ENCODE results near the gene SMAP1. TPM values are rescaled to one million over a fixed set of nuclear protein-coding genes. Genes with fewer than 3 reads are reported as not detected.

SMAP1 gene
- total and polyA plus RNA-seq, 9 of the 15 experiments (the other 6 are each of a cell fraction or from before 2014, with no cell fraction given), result 11.4 to 26.4 (median 15.5) TPM

- no peak for TF ChIP-seq RBBP5 (IDR thresholded peaks at IDR 0.05; ENCODE audit: borderline replicate concordance, insufficient read depth, low read length, poor library complexity, severe bottlenecking)
Observed at GRCh38 chr6:70667256-70667710, 400 bp upstream of the SMAP1 start (continued).

DNA sequence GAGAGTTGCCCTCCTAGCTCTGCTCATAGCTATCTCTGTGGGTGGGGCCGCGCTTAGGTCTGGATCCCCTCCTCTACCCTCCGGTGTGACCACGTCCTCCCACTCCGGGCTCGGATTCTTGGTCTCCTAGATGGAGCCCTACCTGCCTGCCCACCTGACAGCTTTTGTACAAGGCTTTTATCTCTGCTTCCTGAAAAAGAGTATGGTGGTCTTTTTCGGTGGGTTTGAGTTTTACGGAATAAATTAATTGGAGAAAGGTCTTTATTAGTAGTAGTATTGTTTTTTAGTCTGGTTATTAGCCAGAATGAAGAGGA lies 773 bp downstream of the SMAP1 start:
- H3K9ac ChIP-seq (ENCODE audit: insufficient read depth in 1 of 2, low read depth in 2 of 2, low read length in 2 of 2), result peak overlapping the region; percentile 80 to 96
- peaks cover 12 to 19% of the 10 kb centered on the region in 2 experiments; a peak in 3 of 5 replicates for H3K4me1 ChIP-seq (replicated peaks in 1 of 2; ENCODE audit: control insufficient read depth in 2 of 2, insufficient read depth in 2 of 2, low read length in 2 of 2)
- no peak for FAIRE-seq
- H3K27ac ChIP-seq (ENCODE audit: extremely low read depth, low read depth, low read length), result no peak overlapping the region; the same call in 2 of the 3 replicates
- peaks cover 31% of the 10 kb centered on the region for H3K79me2 ChIP-seq (ENCODE audit: control insufficient read depth, insufficient read depth, low read length)
- WGBS (ENCODE audit: insufficient coverage, low coverage, missing lambda C conversion rate), result 0% methylated on average over 8 of the region's 8 CpGs
- in situ Hi-C loops (cut with MboI), result no loop called here
- no peaks in the 10 kb centered on the region; the same call in 1 of the 2 replicates for H3K9me3 ChIP-seq (replicated peaks; ENCODE audit: control insufficient read depth, insufficient read depth, low read depth, low read length)
- ATAC-seq, result no peak
- H2AFZ ChIP-seq (ENCODE audit: low read depth, low read length), result peak overlapping the region; percentile 96
- H3K9me1 ChIP-seq (ENCODE audit: control insufficient read depth, insufficient read depth, low read length), result no peaks in the 10 kb centered on the region
- 0 out of 2 replicates have a peak, but pooled peaks cover 4% of the 10 kb centered on the region for H4K20me1 ChIP-seq (replicated peaks; ENCODE audit: control insufficient read depth, insufficient read depth, low read length)
- ChIA-PET CTCF (ENCODE audit: low intra/inter-chr PET ratio) (no interaction called here), POLR2A (interaction anchor here (0.6 to 0.9 kb wide), 4 partner anchors 8 to 255 kb away, joined by 3 to 5 read pairs (median 4); partner anchors contain the start of genes FAM135A and SDHAF4)
- no peaks in the 10 kb centered on the region for H3K36me3 ChIP-seq (ENCODE audit: control insufficient read depth, insufficient read depth, low read length)
- H3K27me3 ChIP-seq (ENCODE audit: control insufficient read depth in 2 of 2, insufficient read depth in 2 of 2, low read length in 2 of 2), result 0 out of 5 replicates have a peak, but pooled peaks cover 0 to 7% of the 10 kb centered on the region in 2 experiments
- no TSS peak for BruUV-seq (replicated peaks)
- peak in 2 of 4 experiments; percentile 41 to 54 for DNase-seq (ENCODE audit: extremely low read depth in 1 of 4, low spot score in 3 of 4)
- H3K4me2 ChIP-seq (ENCODE audit: insufficient read depth, low read length), result peak overlapping the region; percentile 97
- peak overlapping the region; percentile 83 for H3K4me3 ChIP-seq
- intact Hi-C loops (cut with micrococcal nuclease), result loop anchor here (10.0 kb wide), 1 partner anchor 274 kb away; no protein-coding TSS in a partner anchor
- no peak for TF ChIP-seq NFXL1 (CRISPR knock-in tag; IDR thresholded peaks at IDR 0.05)
- TF ChIP-seq TEAD1 (CRISPR knock-in tag; IDR thresholded peaks at IDR 0.05), result no peak
- no peak for TF ChIP-seq NFIX (CRISPR knock-in tag; IDR thresholded peaks at IDR 0.05; ENCODE audit: low read depth)
- TF ChIP-seq, protein P1, sequence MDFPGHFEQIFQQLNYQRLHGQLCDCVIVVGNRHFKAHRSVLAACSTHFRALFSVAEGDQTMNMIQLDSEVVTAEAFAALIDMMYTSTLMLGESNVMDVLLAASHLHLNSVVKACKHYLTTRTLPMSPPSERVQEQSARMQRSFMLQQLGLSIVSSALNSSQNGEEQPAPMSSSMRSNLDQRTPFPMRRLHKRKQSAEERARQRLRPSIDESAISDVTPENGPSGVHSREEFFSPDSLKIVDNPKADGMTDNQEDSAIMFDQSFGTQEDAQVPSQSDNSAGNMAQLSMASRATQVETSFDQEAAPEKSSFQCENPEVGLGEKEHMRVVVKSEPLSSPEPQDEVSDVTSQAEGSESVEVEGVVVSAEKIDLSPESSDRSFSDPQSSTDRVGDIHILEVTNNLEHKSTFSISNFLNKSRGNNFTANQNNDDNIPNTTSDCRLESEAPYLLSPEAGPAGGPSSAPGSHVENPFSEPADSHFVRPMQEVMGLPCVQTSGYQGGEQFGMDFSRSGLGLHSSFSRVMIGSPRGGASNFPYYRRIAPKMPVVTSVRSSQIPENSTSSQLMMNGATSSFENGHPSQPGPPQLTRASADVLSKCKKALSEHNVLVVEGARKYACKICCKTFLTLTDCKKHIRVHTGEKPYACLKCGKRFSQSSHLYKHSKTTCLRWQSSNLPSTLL (IDR thresholded peaks at IDR 0.05), result no peak
- TF ChIP-seq, protein P2, sequence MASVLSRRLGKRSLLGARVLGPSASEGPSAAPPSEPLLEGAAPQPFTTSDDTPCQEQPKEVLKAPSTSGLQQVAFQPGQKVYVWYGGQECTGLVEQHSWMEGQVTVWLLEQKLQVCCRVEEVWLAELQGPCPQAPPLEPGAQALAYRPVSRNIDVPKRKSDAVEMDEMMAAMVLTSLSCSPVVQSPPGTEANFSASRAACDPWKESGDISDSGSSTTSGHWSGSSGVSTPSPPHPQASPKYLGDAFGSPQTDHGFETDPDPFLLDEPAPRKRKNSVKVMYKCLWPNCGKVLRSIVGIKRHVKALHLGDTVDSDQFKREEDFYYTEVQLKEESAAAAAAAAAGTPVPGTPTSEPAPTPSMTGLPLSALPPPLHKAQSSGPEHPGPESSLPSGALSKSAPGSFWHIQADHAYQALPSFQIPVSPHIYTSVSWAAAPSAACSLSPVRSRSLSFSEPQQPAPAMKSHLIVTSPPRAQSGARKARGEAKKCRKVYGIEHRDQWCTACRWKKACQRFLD (CRISPR knock-in tag; IDR thresholded peaks at IDR 0.05), result no peak
- no peak for TF ChIP-seq ZNF436 (CRISPR knock-in tag; IDR thresholded peaks at IDR 0.05)
- TF ChIP-seq SIX5 (IDR thresholded peaks at IDR 0.05; ENCODE audit: borderline replicate concordance in 1 of 2, insufficient read depth in 1 of 2, low read depth in 1 of 2, low read length in 2 of 2), result no peak
- TF ChIP-seq GATAD2B (IDR thresholded peaks at IDR 0.05; ENCODE audit: borderline replicate concordance), result no peak
- TF ChIP-seq ZKSCAN1 (IDR thresholded peaks at IDR 0.05; ENCODE audit: low read depth, low read length), result no peak
- TF ChIP-seq ILK (tag; IDR thresholded peaks at IDR 0.05; ENCODE audit: borderline replicate concordance, low read depth), result no peak
- TF ChIP-seq FUS (optimal IDR thresholded peaks at IDR 0.05; ENCODE audit: low read depth, low read length), result no peak
- TF ChIP-seq JUNB (CRISPR knock-in tag; conservative IDR thresholded peaks at IDR 0.05), result no peak
- no peak for TF ChIP-seq ZNF184 (CRISPR knock-in tag; IDR thresholded peaks at IDR 0.05)
- TF ChIP-seq NFYB (IDR thresholded peaks at IDR 0.05; ENCODE audit: extremely low read depth, insufficient read length), result no peak
- TF ChIP-seq ZNF3 (CRISPR knock-in tag; IDR thresholded peaks at IDR 0.05), result no peak
- no peak for TF ChIP-seq JUN (IDR thresholded peaks at IDR 0.05; ENCODE audit: borderline replicate concordance, low read depth, low read length)
- no peak for TF ChIP-seq JUN (CRISPR knock-in tag; IDR thresholded peaks at IDR 0.05; ENCODE audit: borderline replicate concordance)
- TF ChIP-seq ATF1 (CRISPR knock-in tag; IDR thresholded peaks at IDR 0.05), result no peak
- TF ChIP-seq ATF1 (tag; IDR thresholded peaks at IDR 0.05), result no peak

All from K562 (cell line).